ENCODE measurements around the gene ANK3. TPM values are rescaled to one million over a fixed set of nuclear protein-coding genes. Genes with fewer than 3 reads are reported as not detected.

The ANK3 gene
- total RNA-seq, 1 donor from 2014 or later = 4.0 TPM

- peaks cover 59% of the 10 kb centered on the region for H3K4me1 Mint-ChIP-seq
- CTCF ChIA-PET = interaction anchor here (1.1 to 2.3 kb wide), 3 partner anchors 8 to 26 kb away, joined by 3 to 13 read pairs (median 5); no protein-coding TSS in a partner anchor
- no peak for TF ChIP-seq CTCF (IDR thresholded peaks at IDR 0.05)
- intact Hi-C loops (cut with micrococcal nuclease) = no loop called here
- H3K4me3 Mint-ChIP-seq = no peak overlapping the region
- H3K27me3 Mint-ChIP-seq = no peaks in the 10 kb centered on the region
- ATAC-seq (ENCODE audit: low read depth) (no peak), DNase-seq (no peak)
- POLR2A ChIA-PET = interaction anchor here (0.7 to 1.8 kb wide), 3 partner anchors 10 to 59 kb away, joined by 3 to 7 read pairs (median 5); no protein-coding TSS in a partner anchor
- H3K36me3 Mint-ChIP-seq (ENCODE audit: low read depth) = peaks cover 8% of the 10 kb centered on the region
- no peak overlapping the region for H3K27ac Mint-ChIP-seq
- peaks cover 10% of the 10 kb centered on the region for H3K9me3 Mint-ChIP-seq
Observed at GRCh38 chr10:60212195-60212594, 177.5 kb downstream of the ANK3 start.

GRCh38 chr10:60209874-60210570, 179.7 kb downstream of the ANK3 start:
- no peaks in the 10 kb centered on the region for H3K27me3 Mint-ChIP-seq

GRCh38 chr10:60208676-60209269, 180.9 kb downstream of the ANK3 start:
- DNase-seq (no peak), ATAC-seq (ENCODE audit: low read depth) (peak; percentile 40)
- Mint-ChIP-seq H3K4me3 (no peak overlapping the region), H3K9me3 (peaks cover 7% of the 10 kb centered on the region), H3K27me3 (no peaks in the 10 kb centered on the region), H3K36me3 (ENCODE audit: low read depth) (peaks cover 8% of the 10 kb centered on the region), H3K27ac (no peak overlapping the region), H3K4me1 (peaks cover 33% of the 10 kb centered on the region)
- no peak for TF ChIP-seq CTCF (IDR thresholded peaks at IDR 0.05)
- intact Hi-C loops (cut with micrococcal nuclease) = loop anchor here (1.0 to 10.0 kb wide), 10 partner anchors 29 to 966 kb away; partner anchors contain the start of gene CDK1
- POLR2A ChIA-PET = interaction anchor here (1.3 kb wide), 1 partner anchor 22 kb away, joined by 3 read pairs; no protein-coding TSS in a partner anchor
- CTCF ChIA-PET = interaction anchor here (0.6 to 5.3 kb wide), 13 partner anchors 29 to 583 kb away, joined by 3 to 40 read pairs (median 6); no protein-coding TSS in a partner anchor

More at GRCh38 chr10:60209874-60210570, 179.7 kb downstream of the ANK3 start:
- peak overlapping the region; percentile 42 for H3K27ac Mint-ChIP-seq
- ATAC-seq (ENCODE audit: low read depth) (no peak), DNase-seq (no peak)
- no peak overlapping the region for H3K4me3 Mint-ChIP-seq
- intact Hi-C loops (cut with micrococcal nuclease) = loop anchor here (2.0 to 10.0 kb wide), 5 partner anchors 127 to 968 kb away; partner anchors contain the start of gene CDK1
- H3K36me3 Mint-ChIP-seq (ENCODE audit: low read depth) = peaks cover 8% of the 10 kb centered on the region
- CTCF ChIA-PET = interaction anchor here (1.2 to 5.3 kb wide), 8 partner anchors 28 to 585 kb away, joined by 4 to 40 read pairs (median 14); no protein-coding TSS in a partner anchor
- POLR2A ChIA-PET = interaction anchor here (1.6 kb wide), 1 partner anchor 27 kb away, joined by 7 read pairs; no protein-coding TSS in a partner anchor
- no peak for TF ChIP-seq CTCF (IDR thresholded peaks at IDR 0.05)
- peaks cover 10% of the 10 kb centered on the region for H3K9me3 Mint-ChIP-seq
- peaks cover 40% of the 10 kb centered on the region for H3K4me1 Mint-ChIP-seq

- no peak overlapping the region for H3K4me3 Mint-ChIP-seq
Observed at GRCh38 chr10:60207894-60208293, 181.8 kb downstream of the ANK3 start.

More at GRCh38 chr10:60207894-60208293, 181.8 kb downstream of the ANK3 start:
- ChIA-PET CTCF (interaction anchor here (0.7 to 5.3 kb wide), 14 partner anchors 14 to 582 kb away, joined by 3 to 40 read pairs (median 6); no protein-coding TSS in a partner anchor), POLR2A (interaction anchor here (1.3 kb wide), 1 partner anchor 22 kb away, joined by 3 read pairs; no protein-coding TSS in a partner anchor)
- intact Hi-C loops (cut with micrococcal nuclease) = loop anchor here (1.0 to 10.0 kb wide), 10 partner anchors 29 to 966 kb away; partner anchors contain the start of gene CDK1
- Mint-ChIP-seq H3K27me3 (no peaks in the 10 kb centered on the region), H3K4me1 (peaks cover 33% of the 10 kb centered on the region), H3K27ac (no peak overlapping the region), H3K9me3 (peaks cover 7% of the 10 kb centered on the region), H3K36me3 (ENCODE audit: low read depth) (peaks cover 8% of the 10 kb centered on the region)
- no peak for ATAC-seq (ENCODE audit: low read depth)
- no peak for DNase-seq
- TF ChIP-seq CTCF (IDR thresholded peaks at IDR 0.05) = no peak

Measured in activated B cell treated with CpG ODN at 0.5 μM for 24 hours (primary cell).